HG03432 (cell line): ENCODE data around the gene ZFAND5.
A peak's percentile ranks its signal among the peaks of the same experiment; 100 is the strongest.

Experiments used
- ATAC-seq: cut with Tn5 transposase; IDR thresholded peaks from one replicate; pipeline ENCODE4 v1.9.1; 2021; ENCODE audit warnings: mild to moderate bottlenecking, moderate library complexity; ENCODE audit not compliant: unreplicated experiment

Gene ZFAND5, protein sequence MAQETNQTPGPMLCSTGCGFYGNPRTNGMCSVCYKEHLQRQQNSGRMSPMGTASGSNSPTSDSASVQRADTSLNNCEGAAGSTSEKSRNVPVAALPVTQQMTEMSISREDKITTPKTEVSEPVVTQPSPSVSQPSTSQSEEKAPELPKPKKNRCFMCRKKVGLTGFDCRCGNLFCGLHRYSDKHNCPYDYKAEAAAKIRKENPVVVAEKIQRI

DNA sequence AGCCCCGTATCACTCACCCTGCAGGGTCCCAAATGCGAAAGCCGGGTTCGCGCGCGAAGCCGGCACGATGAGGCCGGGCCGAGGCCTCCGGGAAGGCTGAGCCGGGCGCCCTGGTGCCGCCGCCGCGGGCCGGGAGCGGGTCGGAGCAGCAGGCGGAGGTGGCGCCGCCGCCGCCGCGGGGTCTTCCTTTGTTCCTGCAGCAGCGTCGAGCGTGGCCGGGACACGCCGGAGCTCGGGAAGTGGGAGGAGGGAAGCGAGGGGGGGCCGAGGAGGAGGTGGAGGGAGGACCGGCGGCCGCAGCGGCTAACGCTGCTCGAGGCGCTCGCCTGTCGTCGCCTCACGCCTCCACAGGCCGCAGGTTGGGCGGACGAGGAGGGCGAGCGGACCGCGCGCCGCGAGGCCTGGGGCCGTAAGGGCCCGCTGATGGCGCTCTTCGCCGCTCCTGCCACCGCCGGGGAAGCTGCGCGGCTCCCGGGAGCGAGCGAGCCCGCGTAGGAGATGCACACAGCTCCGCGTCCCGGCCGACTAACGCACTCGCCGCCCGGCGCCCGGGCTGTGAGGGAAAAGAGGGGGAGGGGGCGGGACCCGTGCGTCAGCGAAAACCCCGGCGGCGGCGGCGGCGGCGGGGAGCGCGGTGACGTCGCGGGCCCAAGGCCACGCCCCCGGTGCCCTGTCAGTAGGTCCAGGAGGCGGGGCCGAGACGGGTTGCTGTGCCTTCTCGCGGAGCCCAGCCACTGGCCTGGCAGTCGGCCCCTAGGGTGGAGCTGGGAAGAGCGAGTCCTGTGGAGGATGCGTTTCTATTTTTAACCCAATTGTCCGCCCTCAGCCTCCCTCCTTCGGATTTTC, at the start of gene ZFAND5:
ZFAND5 (minus strand) TSS at position 530 of the 846 bp plus-strand sequence. CDS start 4,430 bp downstream, outside the sequence.
- peak; percentile 86 for ATAC-seq

DNA sequence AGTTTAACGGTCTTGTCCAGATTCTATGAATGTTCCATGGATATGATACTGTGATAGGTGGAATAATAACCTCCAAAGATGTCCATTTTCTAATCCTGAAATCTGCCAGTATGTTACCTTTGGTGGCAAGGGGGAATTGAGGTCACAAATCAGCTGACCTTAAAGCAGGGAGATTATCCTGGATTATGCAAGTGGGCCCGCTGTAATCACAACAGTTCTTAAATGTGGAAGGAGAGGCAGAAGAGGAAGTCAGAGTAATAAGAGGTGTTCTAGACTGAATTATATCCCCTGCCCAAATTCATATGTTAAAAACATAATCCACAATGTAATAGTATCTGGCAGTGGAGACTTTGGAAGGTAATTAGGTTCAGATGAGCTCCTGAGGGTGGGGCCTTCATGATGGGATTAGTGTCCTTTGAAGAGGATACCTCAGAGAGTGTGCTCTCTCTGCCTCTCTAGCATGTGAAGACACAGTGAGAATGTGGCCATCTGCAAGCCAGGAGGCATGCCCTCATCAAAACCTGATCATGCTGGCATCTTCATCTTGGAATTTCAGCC, 47.6 kb upstream of the ZFAND5 start:
- ATAC-seq, result no peak

DNA sequence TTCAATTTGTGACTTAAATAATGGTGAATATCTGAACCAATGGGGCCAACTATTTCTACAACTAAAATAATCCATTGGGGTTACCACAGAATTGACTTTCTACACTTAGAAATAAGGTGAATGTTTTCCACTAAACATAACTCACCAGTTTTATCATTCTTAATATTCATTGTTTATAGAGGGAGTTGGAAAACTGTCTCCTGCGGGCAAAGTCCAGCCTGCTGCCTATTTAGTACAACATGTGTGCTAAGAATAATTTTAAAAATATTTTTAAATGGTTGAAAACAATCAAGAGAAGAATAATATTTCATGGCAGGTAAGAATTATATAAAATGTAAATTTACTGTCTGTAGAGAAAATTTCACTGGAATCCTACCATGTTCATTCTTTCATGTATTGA, 45.2 kb upstream of the ZFAND5 start:
- no peak for ATAC-seq

DNA sequence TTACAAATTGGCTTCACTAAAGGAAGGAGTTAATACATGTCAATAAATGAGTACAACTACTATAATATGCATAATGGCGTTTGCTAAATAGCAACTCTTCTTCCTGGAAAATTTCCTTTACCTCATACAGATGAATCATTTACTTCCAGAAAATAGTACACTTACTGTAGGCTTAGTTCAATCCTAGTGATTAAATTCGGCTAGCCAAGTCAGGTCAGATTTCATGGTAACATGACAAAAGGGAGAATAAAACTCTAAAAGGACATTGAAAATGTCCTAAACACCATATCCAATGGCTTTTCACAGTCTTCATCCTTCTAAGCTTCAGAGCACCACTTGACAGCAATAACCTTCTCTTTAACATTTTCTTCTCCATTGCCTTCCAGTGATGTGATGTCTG, 42.1 kb upstream of the ZFAND5 start:
- no peak for ATAC-seq

DNA sequence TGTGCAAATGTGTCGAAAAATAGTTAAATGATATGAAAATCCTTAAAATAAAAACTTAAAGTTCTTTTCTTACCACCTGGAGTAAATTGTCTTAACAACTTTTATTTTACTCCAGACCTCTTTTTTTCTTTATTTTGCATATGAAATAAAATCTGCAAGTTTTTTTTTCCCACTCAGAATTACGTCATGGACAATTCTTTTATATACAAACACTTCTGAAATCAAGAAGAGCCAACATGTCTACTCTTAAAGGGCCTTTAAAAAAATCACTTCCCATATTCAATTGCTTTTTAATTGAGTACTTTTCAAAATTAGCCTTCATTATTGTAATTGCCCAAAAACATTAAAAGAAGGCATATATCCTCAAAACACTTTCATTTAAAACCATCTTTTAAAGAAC, 37.7 kb upstream of the ZFAND5 start:
- no peak for ATAC-seq

DNA sequence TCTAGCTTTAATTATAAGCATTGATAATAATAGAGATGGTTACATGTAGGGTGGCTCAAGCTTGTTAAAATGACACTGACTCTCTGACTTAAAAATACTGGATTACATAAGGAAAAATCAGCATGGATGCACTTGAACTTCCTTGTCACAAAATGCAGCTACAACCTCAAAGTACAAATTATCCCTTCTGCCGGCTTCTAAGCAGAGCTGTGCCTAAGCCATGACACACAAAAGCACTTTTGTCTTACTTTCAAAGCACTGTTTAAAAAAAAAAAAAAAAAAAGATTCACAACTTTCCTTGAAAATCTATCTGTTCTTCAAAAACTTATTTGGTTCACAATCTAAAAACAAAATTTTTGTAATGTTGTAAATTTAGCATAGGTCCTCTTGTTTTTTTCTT, 36.4 kb upstream of the ZFAND5 start:
- ATAC-seq, result no peak

DNA sequence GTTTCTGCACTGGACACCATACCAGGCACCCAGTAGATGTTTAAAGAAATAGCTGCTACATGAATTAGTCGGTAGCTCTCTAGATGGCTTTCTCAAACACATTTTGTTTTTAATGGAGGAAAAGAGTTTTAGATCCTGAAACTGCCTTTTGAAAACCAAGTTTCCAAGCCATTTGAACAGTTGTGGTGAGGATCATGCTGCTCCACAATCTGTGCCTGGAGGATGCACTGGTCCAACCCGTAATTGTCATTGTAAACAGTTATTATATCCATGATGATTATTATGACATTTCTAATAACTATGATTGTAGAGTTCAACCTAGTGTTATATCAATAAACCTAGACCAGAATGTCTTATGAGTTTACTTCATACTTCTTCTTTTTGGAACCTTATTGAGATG, 35.9 kb upstream of the ZFAND5 start:
- ATAC-seq, result no peak

DNA sequence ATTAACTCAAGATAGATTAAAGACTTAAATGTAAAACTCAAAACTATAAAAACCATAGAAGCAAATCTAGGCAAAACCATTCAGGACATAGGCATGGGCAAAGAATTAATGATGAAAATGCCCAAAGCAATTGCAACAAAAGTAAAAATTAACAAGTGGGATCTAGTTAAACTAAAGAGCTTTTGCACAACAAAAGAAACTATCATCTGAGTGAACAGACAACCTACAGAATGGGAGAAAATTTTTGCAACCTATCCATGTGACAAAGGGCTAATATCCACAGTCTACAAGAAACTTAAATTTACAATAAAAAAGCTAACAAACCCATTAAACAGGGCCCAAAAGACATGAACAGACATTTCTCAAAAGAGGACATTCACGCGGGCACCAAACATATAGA, 34.4 kb upstream of the ZFAND5 start:
- ATAC-seq, result no peak

DNA sequence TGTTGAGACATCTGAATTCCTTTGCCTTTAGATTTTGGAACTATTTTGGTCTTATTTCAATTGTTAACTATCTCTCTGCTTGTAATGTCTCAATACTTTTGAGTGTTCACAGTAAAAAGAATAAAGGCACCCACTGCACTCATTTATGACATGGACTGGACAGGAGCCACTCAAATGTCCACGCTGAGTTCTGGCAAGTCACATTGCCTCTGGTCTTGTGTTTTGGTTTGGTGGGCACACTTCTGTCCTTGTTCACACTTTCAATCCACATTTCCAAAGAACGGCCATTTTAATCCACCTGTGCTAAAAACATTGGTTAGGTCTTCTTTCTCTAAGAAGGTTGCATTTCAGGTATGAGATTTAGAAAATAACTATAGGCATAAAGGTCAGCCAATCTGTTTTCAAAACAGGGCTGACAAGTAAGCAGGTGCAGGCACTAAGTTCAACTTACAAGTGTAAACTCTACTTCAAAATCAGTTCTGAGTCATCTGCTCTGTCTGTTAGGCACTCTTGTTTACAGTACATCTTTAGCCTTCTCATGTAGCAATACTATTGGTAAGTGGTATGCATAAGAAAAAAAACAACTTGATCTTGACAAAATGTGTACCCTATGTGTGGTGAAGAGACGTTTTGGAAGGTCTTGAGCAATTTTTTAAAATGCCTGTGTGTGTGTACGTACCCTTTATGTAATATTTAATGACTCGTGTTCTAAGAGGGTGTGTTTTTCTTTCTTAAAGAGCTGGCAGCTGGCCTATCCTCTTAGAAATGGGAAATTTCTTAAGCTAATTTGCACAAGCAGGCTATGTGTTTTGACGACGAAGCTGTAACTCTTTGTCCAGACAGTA, 31.5 kb upstream of the ZFAND5 start:
- ATAC-seq, result no peak

DNA sequence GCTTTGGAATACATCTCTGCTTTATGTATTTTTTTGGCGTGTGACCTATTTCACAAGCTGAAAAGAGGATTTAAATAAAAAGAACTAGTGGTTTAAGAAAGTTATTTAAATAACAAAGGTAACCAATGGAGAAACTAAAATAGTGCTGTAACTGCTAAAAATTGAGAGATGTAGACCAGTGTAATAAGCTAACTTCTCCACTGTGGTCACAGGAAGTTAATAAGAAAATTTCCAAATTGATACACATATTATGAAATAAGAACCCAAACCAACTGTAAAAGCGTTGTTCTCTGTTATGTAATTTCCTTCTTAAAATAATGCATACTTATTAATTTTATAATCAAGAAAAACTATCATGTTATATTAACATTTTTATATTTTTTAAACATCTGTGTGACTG, 29.1 kb upstream of the ZFAND5 start:
- ATAC-seq, result no peak

DNA sequence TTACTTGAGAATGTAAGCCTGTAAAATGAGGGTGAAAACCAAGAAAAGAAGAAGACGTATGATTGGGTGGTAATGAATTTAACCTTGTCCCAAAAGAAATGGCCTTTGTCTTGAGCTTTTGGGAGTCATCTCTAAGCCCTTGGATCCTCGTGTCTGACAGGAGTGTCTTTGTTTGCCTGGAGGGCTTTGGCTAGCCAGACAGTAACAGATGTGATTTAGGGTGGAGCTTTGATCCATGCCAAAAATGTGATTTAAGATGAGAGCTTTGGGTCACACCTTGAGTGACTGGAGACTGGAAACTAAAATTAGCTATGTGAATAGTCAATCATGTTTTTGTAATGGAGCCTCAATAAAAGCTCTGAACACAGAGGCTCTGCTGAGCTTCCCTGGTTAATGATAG, 25.9 kb upstream of the ZFAND5 start:
- no peak for ATAC-seq

DNA sequence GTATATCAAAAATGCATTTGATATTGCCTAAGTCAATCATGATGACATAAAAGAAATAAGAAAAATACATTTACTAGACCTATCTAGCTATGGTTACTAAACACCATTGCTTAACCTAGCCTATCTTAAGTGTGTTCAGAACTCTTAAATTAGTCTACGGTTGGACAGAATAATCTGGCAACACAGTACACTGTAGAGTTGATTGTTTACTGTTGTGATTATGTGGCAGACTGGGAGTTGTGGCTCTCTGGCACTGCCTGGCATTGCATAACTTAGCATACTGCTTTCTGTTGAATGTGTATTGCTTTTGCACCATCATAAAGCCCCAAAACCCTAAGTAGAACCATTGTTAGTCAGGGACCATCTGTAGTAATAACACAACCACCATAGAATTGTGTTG, 21.2 kb upstream of the ZFAND5 start:
- no peak for ATAC-seq

DNA sequence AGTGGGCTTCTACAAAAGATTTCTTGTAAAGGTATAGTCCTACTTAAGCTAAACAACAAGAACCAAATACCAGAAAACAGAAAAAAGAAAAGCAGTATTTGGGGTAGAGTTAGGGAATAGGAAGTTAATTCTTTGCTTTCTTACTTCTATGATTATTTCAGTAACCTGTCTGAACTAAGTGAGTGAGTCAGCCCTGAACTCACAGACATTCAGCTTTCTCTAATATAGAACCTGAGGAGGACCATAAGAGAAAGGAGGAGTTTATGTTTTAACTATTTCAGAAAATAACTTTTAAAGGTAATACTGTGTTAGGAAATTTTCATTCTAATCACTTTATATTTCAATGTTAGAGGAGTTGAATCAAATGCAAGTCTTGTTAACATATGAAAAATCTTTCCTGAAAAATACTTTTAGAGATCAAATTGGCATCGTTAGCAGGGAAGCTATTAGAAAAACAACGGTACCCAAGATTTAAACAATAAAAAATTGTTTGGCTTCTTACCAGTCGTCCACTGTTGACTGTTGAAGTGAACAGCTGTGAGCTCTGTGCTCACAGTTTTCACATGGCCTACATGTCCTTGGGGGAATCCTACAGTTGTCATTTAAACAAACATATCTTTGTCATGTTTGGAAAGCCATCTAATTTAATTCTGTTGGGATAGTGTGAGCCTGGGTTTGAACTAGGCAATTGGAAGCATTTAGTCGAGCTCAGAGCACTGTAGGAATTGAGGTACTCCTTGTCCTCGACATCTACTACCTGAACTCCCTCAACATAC, 19.9 kb upstream of the ZFAND5 start:
- no peak for ATAC-seq

DNA sequence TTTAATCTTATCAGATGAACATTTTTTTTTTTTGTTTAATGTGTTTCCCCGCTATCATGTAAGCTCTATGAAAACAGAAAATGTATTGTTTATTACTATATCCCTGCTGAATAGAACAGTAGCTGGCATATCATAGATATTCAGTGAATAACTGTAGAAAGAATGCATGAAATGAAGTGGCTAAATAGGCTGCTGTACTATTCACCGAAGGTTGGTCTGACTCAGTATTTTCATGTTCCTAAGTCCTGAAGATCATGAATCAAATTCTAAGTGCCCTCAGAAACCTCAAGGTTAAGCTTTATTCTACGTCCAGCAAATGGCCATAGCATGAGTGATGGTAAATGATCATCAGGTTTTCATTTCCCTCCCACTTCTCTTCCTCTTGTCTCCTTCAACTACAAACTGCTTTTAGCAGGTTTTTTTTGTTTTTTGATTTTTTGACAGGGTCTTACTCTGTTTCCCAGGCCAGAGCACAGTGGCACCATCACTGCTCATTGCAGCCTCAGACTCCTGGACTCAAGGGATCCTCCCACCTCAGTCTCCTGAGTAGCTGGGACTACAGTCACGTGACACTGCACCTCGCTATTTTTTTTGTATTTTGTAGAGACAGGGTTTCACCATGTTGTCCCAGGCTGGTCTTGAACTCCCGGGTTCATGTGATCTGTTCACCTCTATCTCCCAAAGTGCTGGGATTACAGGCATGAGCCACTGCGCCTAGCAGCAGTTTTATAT, 19.1 kb upstream of the ZFAND5 start:
- ATAC-seq, result no peak

DNA sequence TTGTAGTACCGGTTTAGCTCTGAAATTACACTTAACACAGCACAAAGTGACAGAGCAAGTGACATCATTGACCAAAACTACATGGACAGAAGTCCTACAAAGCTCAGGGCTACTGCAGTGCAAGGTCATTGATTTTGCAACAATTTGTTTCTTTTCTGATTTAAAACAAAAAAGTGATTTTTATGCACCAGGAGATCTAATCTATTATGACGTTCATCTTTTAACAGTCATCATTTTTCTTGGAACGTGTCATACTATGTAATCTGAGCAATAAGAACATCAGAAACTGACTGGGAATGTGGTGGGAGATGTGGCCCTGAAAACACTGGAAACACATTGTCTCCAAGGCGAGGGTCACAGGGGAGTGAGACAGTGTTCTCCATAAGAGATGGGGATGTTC, 17.4 kb upstream of the ZFAND5 start:
- ATAC-seq, result no peak

DNA sequence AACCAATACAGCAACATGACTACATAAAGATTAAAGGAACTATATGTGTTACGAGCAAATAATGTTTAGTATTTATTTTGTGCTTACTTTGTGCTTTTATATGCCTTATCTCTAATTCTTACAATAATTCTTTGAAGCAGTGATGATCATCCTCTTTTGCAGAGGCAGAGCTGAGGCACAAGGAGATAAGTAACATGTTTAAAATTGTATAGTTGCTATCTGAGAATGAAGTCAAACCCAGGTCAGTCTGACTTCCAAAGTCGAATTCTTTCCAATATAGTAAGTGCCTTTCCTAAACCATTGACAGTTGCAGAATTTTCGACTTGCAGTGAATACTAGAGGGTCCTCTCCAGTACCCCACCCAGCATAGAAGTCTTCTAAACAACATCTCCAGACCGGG, 12.0 kb upstream of the ZFAND5 start:
- no peak for ATAC-seq

DNA sequence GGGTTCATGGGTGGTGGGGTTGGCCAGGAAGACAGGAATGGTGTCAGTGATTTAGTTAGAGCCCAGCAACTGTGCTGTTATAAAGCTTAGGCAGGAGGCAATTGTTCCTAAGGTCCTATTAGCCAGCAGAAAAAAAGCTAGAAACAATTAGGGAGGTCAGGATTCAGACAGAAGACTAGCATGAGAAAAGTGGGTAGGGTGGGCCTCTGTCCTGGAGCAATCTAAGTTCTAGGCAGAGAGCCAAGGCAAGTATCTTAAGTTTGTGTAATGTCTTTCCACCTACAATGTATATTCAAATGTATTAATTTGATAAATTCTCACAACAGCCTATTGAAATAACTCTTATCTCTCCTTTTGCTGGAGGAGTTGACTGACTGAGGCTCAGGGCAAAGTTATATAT, 6.1 kb upstream of the ZFAND5 start:
- no peak for ATAC-seq

DNA sequence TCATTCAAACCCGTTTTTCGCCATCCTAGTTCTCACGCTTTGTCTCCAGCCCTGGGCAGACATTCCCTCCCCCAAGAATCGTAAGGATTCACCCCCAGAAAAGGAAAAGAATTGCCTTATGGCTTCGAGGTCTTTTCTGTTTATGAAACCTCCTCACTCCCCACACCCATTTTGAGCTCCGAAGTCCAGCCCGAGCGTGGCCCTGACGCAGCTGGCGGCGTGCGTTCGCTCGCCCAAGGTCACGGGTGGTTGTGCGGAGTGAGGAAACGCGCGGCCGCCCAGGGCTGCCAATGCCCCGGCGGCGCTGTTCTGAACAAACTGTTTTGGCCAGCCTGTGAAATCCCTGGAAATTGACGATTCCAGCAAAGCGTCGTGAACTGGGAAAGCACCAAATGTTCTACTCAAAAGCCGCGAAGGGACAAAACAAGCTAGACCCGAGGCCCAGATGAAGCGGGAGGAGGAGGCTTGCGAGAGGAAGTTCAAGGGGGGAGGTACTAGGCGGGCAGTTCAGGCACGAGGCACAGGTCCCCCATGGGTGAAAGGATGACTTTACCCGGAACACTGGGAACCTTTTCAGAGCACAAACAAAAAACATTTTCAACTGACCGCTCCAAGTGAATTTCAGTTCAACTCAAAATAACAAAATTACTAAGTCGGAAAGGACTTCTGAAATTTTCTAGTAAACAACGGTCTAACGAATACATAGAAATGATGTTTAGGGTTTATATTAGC, 683 bp upstream of the ZFAND5 start:
- peak; percentile 41 for ATAC-seq
